ENCODE results near the gene PHF21B. TPM values are rescaled to one million over a fixed set of nuclear protein-coding genes. Genes with fewer than 3 reads are reported as not detected.

The PHF21B gene
- total RNA-seq, 1 donor from 2014 or later, result 113 TPM

- peaks cover 5% of the 10 kb centered on the region for H3K36me3 Mint-ChIP-seq (ENCODE audit: unreplicated experiment)
- peaks cover 2% of the 10 kb centered on the region for H3K9me3 Mint-ChIP-seq (ENCODE audit: unreplicated experiment)
- peaks cover 3% of the 10 kb centered on the region for H3K27me3 Mint-ChIP-seq (ENCODE audit: unreplicated experiment)
- no peak for DNase-seq
- H3K4me3 Mint-ChIP-seq (ENCODE audit: unreplicated experiment), result no peak overlapping the region
- no peak overlapping the region for H3K27ac Mint-ChIP-seq (ENCODE audit: unreplicated experiment)
- no peak for TF ChIP-seq CTCF (IDR thresholded peaks at IDR 0.05; ENCODE audit: partially characterized antibody, unreplicated experiment)
- H3K4me1 Mint-ChIP-seq (ENCODE audit: low read depth, unreplicated experiment), result no peaks in the 10 kb centered on the region
Observed at GRCh38 chr22:44845796-44846720, 163.7 kb downstream of the PHF21B start.

- no peaks in the 10 kb centered on the region for H3K4me1 Mint-ChIP-seq (ENCODE audit: low read depth, unreplicated experiment)
- H3K9me3 Mint-ChIP-seq (ENCODE audit: unreplicated experiment), result peaks cover 2% of the 10 kb centered on the region
- no peak for DNase-seq
- H3K36me3 Mint-ChIP-seq (ENCODE audit: unreplicated experiment), result peaks cover 5% of the 10 kb centered on the region
- TF ChIP-seq CTCF (IDR thresholded peaks at IDR 0.05; ENCODE audit: partially characterized antibody, unreplicated experiment), result no peak
- peaks cover 3% of the 10 kb centered on the region for H3K27me3 Mint-ChIP-seq (ENCODE audit: unreplicated experiment)
- no peak overlapping the region for H3K4me3 Mint-ChIP-seq (ENCODE audit: unreplicated experiment)
- H3K27ac Mint-ChIP-seq (ENCODE audit: unreplicated experiment), result no peak overlapping the region
Observed at GRCh38 chr22:44845191-44845590, 164.6 kb downstream of the PHF21B start.

- H3K9me3 Mint-ChIP-seq (ENCODE audit: unreplicated experiment), result peaks cover 2% of the 10 kb centered on the region
- H3K4me1 Mint-ChIP-seq (ENCODE audit: low read depth, unreplicated experiment), result peaks cover 2% of the 10 kb centered on the region
- no peak for TF ChIP-seq CTCF (IDR thresholded peaks at IDR 0.05; ENCODE audit: partially characterized antibody, unreplicated experiment)
Observed at GRCh38 chr22:44842417-44842816, 167.4 kb downstream of the PHF21B start.

DNA sequence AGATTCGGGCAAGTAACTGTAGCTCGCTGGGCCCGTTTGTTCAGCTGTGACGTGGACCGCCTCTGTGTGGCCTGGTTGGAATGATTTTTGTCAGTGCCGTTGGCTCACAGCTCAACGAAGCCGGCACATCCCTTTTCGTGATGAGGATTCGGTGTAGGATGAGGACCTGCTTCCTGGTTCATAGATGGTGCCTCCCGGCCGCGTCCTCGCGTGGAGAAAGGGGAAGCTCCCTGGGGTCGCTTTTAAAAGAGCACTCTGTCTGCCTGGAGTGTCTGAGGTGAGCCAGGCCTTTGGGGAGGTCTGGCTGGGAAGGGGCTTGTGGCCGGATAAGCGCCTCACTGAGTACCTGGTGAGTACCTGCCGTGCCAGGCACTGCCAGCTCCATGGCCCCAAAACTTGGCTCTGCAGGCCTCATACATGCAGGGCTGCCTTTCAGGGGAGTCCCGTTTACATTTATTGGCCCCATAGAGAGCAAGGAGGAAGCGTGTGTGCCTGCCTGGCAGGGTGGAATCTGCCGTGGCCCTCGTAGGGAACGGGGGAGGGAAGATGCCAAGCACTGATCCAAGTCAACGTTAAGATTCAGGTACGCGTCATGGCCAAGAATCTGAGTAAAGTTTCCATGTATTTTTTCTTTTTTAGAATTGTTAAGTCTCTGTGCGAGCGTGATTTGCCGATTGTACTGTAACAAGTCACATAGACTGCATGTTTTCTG, 169.0 kb downstream of the PHF21B start:
- TF ChIP-seq CTCF (IDR thresholded peaks at IDR 0.05; ENCODE audit: partially characterized antibody, unreplicated experiment), result no peak
- no peak overlapping the region for H3K4me3 Mint-ChIP-seq (ENCODE audit: unreplicated experiment)
- H3K27me3 Mint-ChIP-seq (ENCODE audit: unreplicated experiment), result peaks cover 4% of the 10 kb centered on the region
- DNase-seq, result no peak
- H3K27ac Mint-ChIP-seq (ENCODE audit: unreplicated experiment), result no peak overlapping the region
- peaks cover 5% of the 10 kb centered on the region for H3K36me3 Mint-ChIP-seq (ENCODE audit: unreplicated experiment)
- peaks cover 2% of the 10 kb centered on the region for H3K9me3 Mint-ChIP-seq (ENCODE audit: unreplicated experiment)
- peaks cover 3% of the 10 kb centered on the region for H3K4me1 Mint-ChIP-seq (ENCODE audit: low read depth, unreplicated experiment)

More at GRCh38 chr22:44842417-44842816, 167.4 kb downstream of the PHF21B start:
- peaks cover 1% of the 10 kb centered on the region for H3K27me3 Mint-ChIP-seq (ENCODE audit: unreplicated experiment)
- peaks cover 5% of the 10 kb centered on the region for H3K36me3 Mint-ChIP-seq (ENCODE audit: unreplicated experiment)
- H3K4me3 Mint-ChIP-seq (ENCODE audit: unreplicated experiment), result no peak overlapping the region
- no peak for DNase-seq
- H3K27ac Mint-ChIP-seq (ENCODE audit: unreplicated experiment), result no peak overlapping the region

Data from glutamatergic neuron (in vitro differentiated cells).